Pancreas (tissue), 10 donors: ENCODE results near the gene FBXO45. TPM values are rescaled to one million over a fixed set of nuclear protein-coding genes. Genes with fewer than 3 reads are reported as not detected.
"Not testable (repeated sequence)": the region's sequence is repeated elsewhere in the genome, so short reads cannot be mapped to it uniquely, and the experiment has no call there.

ENCODE experiments used
- ATAC-seq, 4 donors: fragments of 200-7000 bp; cut with Tn5 transposase; one replicate each; pipeline versions ENCODE4 v1.8.0 to v1.9.1; 2020; ENCODE audit warnings: mild to moderate bottlenecking in 4 of 4, moderate library complexity in 4 of 4
- DNase-seq, 6 donors: peaks; one replicate each; pipeline ENCODE4 v3.0.0-alpha.2; 2020
- FAIRE-seq: peaks from 2 replicates; lab custom pipeline; 2012; peaks lifted over from hg19 to GRCh38; lab: Jason Lieb, UNC
- H3K27ac ChIP-seq, 4 donors: fragments of 200-600 bp; sonication (generic); 1 replicate in 3 of 4; 2 replicates in 1 of 4; pipeline versions ENCODE4 v1.5.0 to v1.8.0; 2020
- H3K27me3 ChIP-seq, 4 donors: fragments of 200-600 bp; one replicate each; pipeline ENCODE4 v1.8.0; 2021
- H3K36me3 ChIP-seq, 3 donors: fragments of 200-600 bp; sonication (generic) in 1 of 3; one replicate each; pipeline versions ENCODE4 v1.5.0 to v1.8.0; 2020 to 2021
- H3K4me1 ChIP-seq, 3 donors: fragments of 200-600 bp; one replicate each; pipeline ENCODE4 v1.8.0; 2021
- H3K4me3 ChIP-seq, 4 donors: fragments of 200-600 bp; sonication (generic) in 2 of 4; one replicate each; pipeline versions ENCODE4 v1.5.0 to v1.8.0; 2020 to 2021
- H3K9me3 ChIP-seq, 4 donors: fragments of 200-600 bp; one replicate each; pipeline ENCODE4 v1.8.0; 2021
- CTCF ChIP-seq, 4 donors: fragments of 200-600 bp; sonication (generic) in 3 of 4; IDR thresholded peaks; one replicate each; pipeline versions ENCODE4 v1.5.0 to v1.8.0; 2021; ENCODE audit warnings: antibody characterized with exemption in 4 of 4
- WGBS, 2 donors: extraction: QIAGEN DNeasy Blood & Tissue Kit; methylation state at CpG; one replicate each; pipeline ENCODE4 v1.1.7; 2013; 5-methylcytosine and 5-hydroxymethylcytosine counted together
- intact Hi-C, 3 donors: fragments of 100-400 bp; cut with DNase I; formaldehyde crosslinking; loops; one replicate each; pipeline versions ENCODE4 v1.11.1 to v1.14.2; 2022
- polyA plus RNA-seq, 2 donors: library from polyadenylated mRNA; stranded (reverse); fragments of 200-250 nt; gene quantifications; one replicate each; pipeline ENCODE4 v1.2.3, GENCODE V29; 2013
- total RNA-seq, 6 donors: library from RNA; stranded (reverse); fragmentation: NEBNext Ultra II Directional in 4 of 6; extraction: Animal tissue kit (Norgen Biotek cat#: 25700) in 4 of 6; gene quantifications; one replicate each; pipeline versions ENCODE4 v1.2.1 to v1.2.4, GENCODE V29; 2021 to 2023
- donor health status: healthy with polysubstance abuse.
- donor health status: DM: no; HTN: no; CAD: no; lungs with moderate emphysema.
- donor health status: DM: no; HTN: no; CAD: no.
- donor health status: control.
- donor health status: control.
- donor health status: Bipolar disorder and iron deficiency.
- donor health status: DM: yes; HTN: yes; CAD: no.
- donor health status: DM: no; HTN: no; CAD: no.
- donor health status: DM: no; HTN: no; CAD: no.
- donor health status: DM: yes; HTN: yes; CAD: no.

FBXO45 gene
- total and polyA plus RNA-seq, 8 donors = 1.2 to 5.0 (median 3.0) TPM

- Histone ChIP-seq H3K9me3 (no peaks in the 10 kb centered on the region), H3K4me1 (peaks cover 0 to 13% (median 0%) of the 10 kb centered on the region in 3 donors), H3K27ac (peak overlapping the region; percentile 7 to 72 (median 62)), H3K36me3 (no peaks in the 10 kb centered on the region), H3K27me3 (no peaks in the 10 kb centered on the region), H3K4me3 (peak overlapping the region; percentile 57 to 93 (median 86))
- FAIRE-seq (no peak), DNase-seq (peak in 4 of 6 donors; percentile 26 to 87 (median 55)), ATAC-seq (peak in 3 of 4 donors; percentile 17 to 37 (median 22))
- no peak for TF ChIP-seq CTCF (IDR thresholded peaks at IDR 0.05)
- 1 to 2% methylated on average over 15 to 44 of the region's 44 CpGs for WGBS, 2 donors
- intact Hi-C loops = no loop called here
Measured at GRCh38 chr3:196569003-196569516, 600 bp downstream of the FBXO45 start.

- H3K27me3 ChIP-seq, DNase-seq, intact Hi-C loops, H3K36me3 ChIP-seq, FAIRE-seq, H3K27ac ChIP-seq, ATAC-seq, H3K4me3 ChIP-seq, H3K9me3 ChIP-seq: not testable (repeated sequence)
- 69 to 83% methylated on average over 13 of the region's 13 CpGs for WGBS, 2 donors
- H3K4me1 ChIP-seq = peaks cover 0 to 13% (median 0%) of the 10 kb centered on the region in 3 donors
Measured at GRCh38 chr3:196570332-196570731, 1.9 kb downstream of the FBXO45 start.

- Histone ChIP-seq H3K9me3 (no peaks in the 10 kb centered on the region), H3K27ac (no peak overlapping the region), H3K4me3 (no peak overlapping the region), H3K36me3 (no peaks in the 10 kb centered on the region), H3K27me3 (no peaks in the 10 kb centered on the region), H3K4me1 (peaks cover 0 to 13% (median 0%) of the 10 kb centered on the region in 3 donors)
- FAIRE-seq (no peak), ATAC-seq (no peak), DNase-seq (no peak)
- no peak for TF ChIP-seq CTCF (IDR thresholded peaks at IDR 0.05)
- intact Hi-C loops = no loop called here
- WGBS, 2 donors = 0 to 100% methylated on average over 1 of the region's 1 CpG
Measured at GRCh38 chr3:196572389-196572788, 3.9 kb downstream of the FBXO45 start.

GRCh38 chr3:196585044-196585757 is 16.7 kb downstream of the FBXO45 start:
- Histone ChIP-seq H3K36me3 (no peaks in the 10 kb centered on the region), H3K4me1 (no peaks in the 10 kb centered on the region), H3K27me3 (no peaks in the 10 kb centered on the region), H3K27ac (no peak overlapping the region), H3K9me3 (no peaks in the 10 kb centered on the region), H3K4me3 (no peak overlapping the region)
- ATAC-seq (no peak), DNase-seq (no peak), FAIRE-seq (no peak)
- 55 to 69% methylated on average over 3 of the region's 3 CpGs for WGBS, 2 donors
- intact Hi-C loops = no loop called here
- TF ChIP-seq CTCF (IDR thresholded peaks at IDR 0.05) = no peak

- H3K27ac ChIP-seq = no peak overlapping the region
- H3K4me1 ChIP-seq = no peaks in the 10 kb centered on the region
- H3K9me3 ChIP-seq = no peaks in the 10 kb centered on the region
- no peak overlapping the region for H3K4me3 ChIP-seq
- DNase-seq (no peak), ATAC-seq (no peak), FAIRE-seq (no peak)
- intact Hi-C loops = no loop called here
- no peaks in the 10 kb centered on the region for H3K36me3 ChIP-seq
- no peaks in the 10 kb centered on the region for H3K27me3 ChIP-seq
- no peak for TF ChIP-seq CTCF (IDR thresholded peaks at IDR 0.05)
- WGBS, 2 donors = 78 to 83% methylated on average over 5 of the region's 5 CpGs
Measured at GRCh38 chr3:196590279-196590678, 21.8 kb downstream of the FBXO45 start.
